Esophagus muscularis mucosa (tissue), 3 donors: ENCODE measurements around the gene HTRA1.

Experiments used
- POLR2AphosphoS5 ChIP-seq, 2 donors: sonication (generic); formaldehyde crosslinking; IDR thresholded peaks; one replicate each; pipeline ENCODE4 v1.6.1; 2017; ENCODE audit warnings: antibody characterized with exemption in 2 of 2
- TF ChIP-seq, protein P1 (sequence below), 3 experiments: fragments of 200-600 bp in 2 of 3; fragments of 450-650 bp in 1 of 3; sonication (generic) in 2 of 3; IDR thresholded peaks; one replicate each; pipeline ENCODE4 v1.5.1; 2017 to 2019; ENCODE audit warnings: antibody characterized with exemption in 3 of 3, mild to moderate bottlenecking in 2 of 3, moderate library complexity in 1 of 3

DNA sequence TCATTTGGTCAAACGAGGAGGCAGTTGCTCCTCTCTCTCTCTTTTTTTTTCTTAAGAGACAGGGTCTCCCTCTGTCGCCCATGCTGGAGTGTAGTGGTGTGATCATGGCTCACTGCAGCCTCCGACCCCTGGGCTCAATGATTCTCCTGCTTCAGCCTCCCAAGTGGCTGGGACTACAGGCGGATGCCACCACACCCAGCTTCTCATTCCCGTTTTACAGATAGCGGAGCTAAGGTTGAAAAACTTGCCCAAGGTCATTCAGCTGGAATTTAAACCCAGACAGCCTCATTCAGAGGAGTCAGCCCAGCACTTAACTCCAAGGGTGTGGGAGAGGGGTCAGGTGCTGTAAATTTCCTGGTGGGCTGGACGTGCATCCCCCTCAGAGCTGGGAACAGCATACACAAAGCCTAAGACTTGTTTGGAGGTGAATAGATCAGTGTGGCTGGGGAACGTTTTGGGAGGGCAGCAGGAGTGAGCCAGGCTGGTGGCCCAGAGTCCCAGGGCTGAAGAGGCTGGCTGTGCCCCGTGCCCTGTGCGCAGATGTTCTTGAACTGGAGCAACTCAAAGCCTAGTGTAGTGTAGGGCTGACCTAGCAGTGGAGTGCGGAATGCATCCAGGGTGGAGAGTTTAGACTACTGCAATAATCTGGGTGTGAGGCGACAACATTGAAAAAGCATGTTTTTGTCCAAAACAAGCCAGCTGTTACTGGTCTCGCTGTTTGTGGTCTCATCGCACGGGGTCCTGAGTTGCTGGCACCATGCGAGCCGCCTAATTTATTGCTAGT is 2.3 kb downstream of the HTRA1 start:
- no peak for TF ChIP-seq POLR2AphosphoS5 (IDR thresholded peaks at IDR 0.05)
- TF ChIP-seq, protein P1, sequence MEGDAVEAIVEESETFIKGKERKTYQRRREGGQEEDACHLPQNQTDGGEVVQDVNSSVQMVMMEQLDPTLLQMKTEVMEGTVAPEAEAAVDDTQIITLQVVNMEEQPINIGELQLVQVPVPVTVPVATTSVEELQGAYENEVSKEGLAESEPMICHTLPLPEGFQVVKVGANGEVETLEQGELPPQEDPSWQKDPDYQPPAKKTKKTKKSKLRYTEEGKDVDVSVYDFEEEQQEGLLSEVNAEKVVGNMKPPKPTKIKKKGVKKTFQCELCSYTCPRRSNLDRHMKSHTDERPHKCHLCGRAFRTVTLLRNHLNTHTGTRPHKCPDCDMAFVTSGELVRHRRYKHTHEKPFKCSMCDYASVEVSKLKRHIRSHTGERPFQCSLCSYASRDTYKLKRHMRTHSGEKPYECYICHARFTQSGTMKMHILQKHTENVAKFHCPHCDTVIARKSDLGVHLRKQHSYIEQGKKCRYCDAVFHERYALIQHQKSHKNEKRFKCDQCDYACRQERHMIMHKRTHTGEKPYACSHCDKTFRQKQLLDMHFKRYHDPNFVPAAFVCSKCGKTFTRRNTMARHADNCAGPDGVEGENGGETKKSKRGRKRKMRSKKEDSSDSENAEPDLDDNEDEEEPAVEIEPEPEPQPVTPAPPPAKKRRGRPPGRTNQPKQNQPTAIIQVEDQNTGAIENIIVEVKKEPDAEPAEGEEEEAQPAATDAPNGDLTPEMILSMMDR (IDR thresholded peaks at IDR 0.05): no peak
